ENCODE results near the gene IRF9. TPM values are rescaled to one million over a fixed set of nuclear protein-coding genes. Genes with fewer than 3 reads are reported as not detected.

The IRF9 gene
- total and polyA plus RNA-seq, 2 experiments from 2014 or later = 8.2 to 8.4 TPM

- H3K4me3 ChIP-seq = no peak overlapping the region
- no peak for DNase-seq (ENCODE audit: low spot score)
- no peaks in the 10 kb centered on the region; the same call in 1 of the 2 replicates for H3K36me3 ChIP-seq (ENCODE audit: insufficient read depth)
- no peak overlapping the region for H3K4me2 ChIP-seq
- no peak overlapping the region for H3K4me3 Mint-ChIP-seq
- no peaks in the 10 kb centered on the region for H3K79me2 ChIP-seq (replicated peaks; ENCODE audit: insufficient read depth)
- no peak overlapping the region for H3K27ac Mint-ChIP-seq
- no peaks in the 10 kb centered on the region for H3F3A ChIP-seq (replicated peaks; ENCODE audit: low read depth)
- peaks cover 3% of the 10 kb centered on the region; the same call in 2 of the 3 replicates for H3K9me3 Mint-ChIP-seq
- no peaks in the 10 kb centered on the region for H3K9me2 ChIP-seq (ENCODE audit: insufficient read depth)
- H2AFZ ChIP-seq = no peak overlapping the region
- no peaks in the 10 kb centered on the region for H3K4me1 ChIP-seq (ENCODE audit: insufficient read depth)
- ATAC-seq = no peak
- H3K27me3 ChIP-seq (ENCODE audit: insufficient read depth) = no peaks in the 10 kb centered on the region
- H3K27ac ChIP-seq (ENCODE audit: low read depth) = no peak overlapping the region
- peaks cover 79% of the 10 kb centered on the region for H3K36me3 Mint-ChIP-seq (ENCODE audit: low read depth)
- TF ChIP-seq POLR2AphosphoS5 (IDR thresholded peaks at IDR 0.05; ENCODE audit: low read depth) = no peak
- no peak for TF ChIP-seq STAT1 (IDR thresholded peaks at IDR 0.05; ENCODE audit: unreplicated experiment)
- TF ChIP-seq, protein P1, sequence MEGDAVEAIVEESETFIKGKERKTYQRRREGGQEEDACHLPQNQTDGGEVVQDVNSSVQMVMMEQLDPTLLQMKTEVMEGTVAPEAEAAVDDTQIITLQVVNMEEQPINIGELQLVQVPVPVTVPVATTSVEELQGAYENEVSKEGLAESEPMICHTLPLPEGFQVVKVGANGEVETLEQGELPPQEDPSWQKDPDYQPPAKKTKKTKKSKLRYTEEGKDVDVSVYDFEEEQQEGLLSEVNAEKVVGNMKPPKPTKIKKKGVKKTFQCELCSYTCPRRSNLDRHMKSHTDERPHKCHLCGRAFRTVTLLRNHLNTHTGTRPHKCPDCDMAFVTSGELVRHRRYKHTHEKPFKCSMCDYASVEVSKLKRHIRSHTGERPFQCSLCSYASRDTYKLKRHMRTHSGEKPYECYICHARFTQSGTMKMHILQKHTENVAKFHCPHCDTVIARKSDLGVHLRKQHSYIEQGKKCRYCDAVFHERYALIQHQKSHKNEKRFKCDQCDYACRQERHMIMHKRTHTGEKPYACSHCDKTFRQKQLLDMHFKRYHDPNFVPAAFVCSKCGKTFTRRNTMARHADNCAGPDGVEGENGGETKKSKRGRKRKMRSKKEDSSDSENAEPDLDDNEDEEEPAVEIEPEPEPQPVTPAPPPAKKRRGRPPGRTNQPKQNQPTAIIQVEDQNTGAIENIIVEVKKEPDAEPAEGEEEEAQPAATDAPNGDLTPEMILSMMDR (conservative IDR thresholded peaks at IDR 0.05; ENCODE audit: low read depth in 2 of 2) = no peak
- no peak for TF ChIP-seq ZNF331 (CRISPR knock-in tag; IDR thresholded peaks at IDR 0.05; ENCODE audit: low read depth)
- TF ChIP-seq EZH2 (IDR thresholded peaks at IDR 0.05; ENCODE audit: low read depth, unreplicated experiment) = no peak
- TF ChIP-seq, protein P2, sequence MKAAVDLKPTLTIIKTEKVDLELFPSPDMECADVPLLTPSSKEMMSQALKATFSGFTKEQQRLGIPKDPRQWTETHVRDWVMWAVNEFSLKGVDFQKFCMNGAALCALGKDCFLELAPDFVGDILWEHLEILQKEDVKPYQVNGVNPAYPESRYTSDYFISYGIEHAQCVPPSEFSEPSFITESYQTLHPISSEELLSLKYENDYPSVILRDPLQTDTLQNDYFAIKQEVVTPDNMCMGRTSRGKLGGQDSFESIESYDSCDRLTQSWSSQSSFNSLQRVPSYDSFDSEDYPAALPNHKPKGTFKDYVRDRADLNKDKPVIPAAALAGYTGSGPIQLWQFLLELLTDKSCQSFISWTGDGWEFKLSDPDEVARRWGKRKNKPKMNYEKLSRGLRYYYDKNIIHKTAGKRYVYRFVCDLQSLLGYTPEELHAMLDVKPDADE (IDR thresholded peaks at IDR 0.05) = no peak
- no peak for TF ChIP-seq ZNF114 (CRISPR knock-in tag; IDR thresholded peaks at IDR 0.05)
- TF ChIP-seq JUNB (IDR thresholded peaks at IDR 0.05; ENCODE audit: unreplicated experiment) = no peak
- TF ChIP-seq ZNF462 (CRISPR knock-in tag; IDR thresholded peaks at IDR 0.05) = no peak
- TF ChIP-seq NANOG (IDR thresholded peaks at IDR 0.05; ENCODE audit: borderline replicate concordance) = no peak
- TF ChIP-seq, protein P3, sequence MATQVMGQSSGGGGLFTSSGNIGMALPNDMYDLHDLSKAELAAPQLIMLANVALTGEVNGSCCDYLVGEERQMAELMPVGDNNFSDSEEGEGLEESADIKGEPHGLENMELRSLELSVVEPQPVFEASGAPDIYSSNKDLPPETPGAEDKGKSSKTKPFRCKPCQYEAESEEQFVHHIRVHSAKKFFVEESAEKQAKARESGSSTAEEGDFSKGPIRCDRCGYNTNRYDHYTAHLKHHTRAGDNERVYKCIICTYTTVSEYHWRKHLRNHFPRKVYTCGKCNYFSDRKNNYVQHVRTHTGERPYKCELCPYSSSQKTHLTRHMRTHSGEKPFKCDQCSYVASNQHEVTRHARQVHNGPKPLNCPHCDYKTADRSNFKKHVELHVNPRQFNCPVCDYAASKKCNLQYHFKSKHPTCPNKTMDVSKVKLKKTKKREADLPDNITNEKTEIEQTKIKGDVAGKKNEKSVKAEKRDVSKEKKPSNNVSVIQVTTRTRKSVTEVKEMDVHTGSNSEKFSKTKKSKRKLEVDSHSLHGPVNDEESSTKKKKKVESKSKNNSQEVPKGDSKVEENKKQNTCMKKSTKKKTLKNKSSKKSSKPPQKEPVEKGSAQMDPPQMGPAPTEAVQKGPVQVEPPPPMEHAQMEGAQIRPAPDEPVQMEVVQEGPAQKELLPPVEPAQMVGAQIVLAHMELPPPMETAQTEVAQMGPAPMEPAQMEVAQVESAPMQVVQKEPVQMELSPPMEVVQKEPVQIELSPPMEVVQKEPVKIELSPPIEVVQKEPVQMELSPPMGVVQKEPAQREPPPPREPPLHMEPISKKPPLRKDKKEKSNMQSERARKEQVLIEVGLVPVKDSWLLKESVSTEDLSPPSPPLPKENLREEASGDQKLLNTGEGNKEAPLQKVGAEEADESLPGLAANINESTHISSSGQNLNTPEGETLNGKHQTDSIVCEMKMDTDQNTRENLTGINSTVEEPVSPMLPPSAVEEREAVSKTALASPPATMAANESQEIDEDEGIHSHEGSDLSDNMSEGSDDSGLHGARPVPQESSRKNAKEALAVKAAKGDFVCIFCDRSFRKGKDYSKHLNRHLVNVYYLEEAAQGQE (IDR thresholded peaks at IDR 0.05; ENCODE audit: unreplicated experiment) = no peak
- no peak for TF ChIP-seq EZH2phosphoT487 (IDR thresholded peaks at IDR 0.05; ENCODE audit: unreplicated experiment)
- TF ChIP-seq CREB1 (CRISPR knock-in tag; IDR thresholded peaks at IDR 0.05; ENCODE audit: low read depth) = no peak
- no peaks in the 10 kb centered on the region for H3K4me1 Mint-ChIP-seq
- H4K20me1 ChIP-seq (replicated peaks; ENCODE audit: insufficient read depth) = no peaks in the 10 kb centered on the region; the same call in 1 of the 2 replicates
- H3K27me3 Mint-ChIP-seq (ENCODE audit: insufficient read depth, low read depth, poor library complexity) = peaks cover 34% of the 10 kb centered on the region
These were observed 20.5 kb downstream of the IRF9 start for GRCh38 chr14:24181371-24182077.

Data from GM23338 (cell line).